A549 (cell line): ENCODE results near the gene UBAP2. TPM values are rescaled to one million over a fixed set of nuclear protein-coding genes. Genes with fewer than 3 reads are reported as not detected.

Experiments used
- ATAC-seq, 2 experiments: fragments of 200-7000 bp in 1 of 2; fragments of >200 bp in 1 of 2; cut with Nextera tagmentation in 1 of 2; cut with Tn5 transposase in 1 of 2; 3 replicates each; pipeline versions ENCODE4 v1.8.0 to v1.9.1; 2018 to 2020; ENCODE audit warnings: mild to moderate bottlenecking in 1 of 2, moderate library complexity in 1 of 2
- CTCF ChIA-PET: fragments of 300-600 bp; sonication (Branson Sonifier 250); formaldehyde crosslinking; extraction: SDS; loops from one replicate; lab custom pipeline; 2021; ENCODE audit warnings: antibody characterized with exemption, inconsistent platforms; lab: Yijun Ruan, JAX
- POLR2A ChIA-PET: fragments of 350-600 bp; formaldehyde crosslinking; extraction: SDS; loops from one replicate; lab custom pipeline; 2021; ENCODE audit warnings: antibody characterized with exemption, inconsistent platforms; lab: Yijun Ruan, JAX
- DNase-seq, 2 experiments: peaks; one replicate each; pipeline versions ENCODE4 v3.0.0 to v3.0.0-alpha.2; 2011 to 2016; ENCODE audit warnings: low read depth in 1 of 2, low spot score in 1 of 2
- FAIRE-seq: peaks from 2 replicates; lab custom pipeline; 2011; peaks lifted over from hg19 to GRCh38; lab: Jason Lieb, UNC
- H3K27ac ChIP-seq, 2 experiments: fragments of >200 bp; sonication (Bioruptor Twin); formaldehyde crosslinking; 3 replicates each; pipeline ENCODE4 v1.5.1; 2016 to 2017
- H3K4me1 ChIP-seq: fragments of >200 bp; sonication (Bioruptor Twin); formaldehyde crosslinking; 3 replicates; pipeline ENCODE4 v1.6.1; 2016
- H3K4me2 ChIP-seq: fragments of >200 bp; sonication (Bioruptor Twin); formaldehyde crosslinking; 3 replicates; pipeline ENCODE4 v1.6.1; 2016
- H3K4me3 ChIP-seq: fragments of >200 bp; sonication (Bioruptor Twin); formaldehyde crosslinking; 3 replicates; pipeline ENCODE4 v1.5.1; 2016
- H3K9me3 ChIP-seq: fragments of >200 bp; sonication (Bioruptor Twin); formaldehyde crosslinking; 3 replicates; pipeline ENCODE4 v1.6.1; 2016
- CEBPB ChIP-seq, 2 experiments: fragments of >200 bp in 1 of 2; sonication (Bioruptor Twin) in 1 of 2; formaldehyde crosslinking in 1 of 2; IDR thresholded peaks; 2 replicates each; pipeline ENCODE4 v1.6.1; 2012 to 2016
- CHD4 ChIP-seq: fragments of 200-600 bp; sonication (generic); IDR thresholded peaks from 2 replicates; pipeline ENCODE4 v1.6.1; 2016; ENCODE audit warnings: antibody characterized with exemption, mild to moderate bottlenecking, borderline replicate concordance
- CTCF ChIP-seq: fragments of >200 bp; sonication (Bioruptor Twin); formaldehyde crosslinking; IDR thresholded peaks from 3 replicates; pipeline ENCODE4 v1.5.1; 2016
- EHF ChIP-seq: fragments of 250-450 bp; sonication (Bioruptor Pico); IDR thresholded peaks from 2 replicates; pipeline ENCODE4 v1.5.0; 2020; ENCODE audit warnings: mild to moderate bottlenecking
- EHMT2 ChIP-seq: fragments of 200-600 bp; sonication (generic); IDR thresholded peaks from 2 replicates; pipeline ENCODE4 v1.6.1; 2016; ENCODE audit warnings: antibody characterized with exemption, low read depth, mild to moderate bottlenecking, moderate library complexity
- GATA3 ChIP-seq: IDR thresholded peaks from 2 replicates; pipeline ENCODE4 v1.6.1; 2012; ENCODE audit warnings: borderline replicate concordance
- HOXB13 ChIP-seq: fragments of 250-450 bp; sonication (Bioruptor Pico); IDR thresholded peaks from 2 replicates; pipeline ENCODE4 v1.5.0; 2020; ENCODE audit warnings: low read depth, mild to moderate bottlenecking, moderate library complexity
- HOXB5 ChIP-seq: fragments of 250-450 bp; sonication (Bioruptor Pico); IDR thresholded peaks from 2 replicates; pipeline ENCODE4 v1.5.0; 2020; ENCODE audit warnings: mild to moderate bottlenecking, moderate library complexity
- KDM1A ChIP-seq: fragments of 200-600 bp; sonication (generic); IDR thresholded peaks from 2 replicates; pipeline ENCODE4 v1.6.1; 2016; ENCODE audit warnings: low read depth, mild to moderate bottlenecking
- NPAS2 ChIP-seq: fragments of 250-450 bp; sonication (Bioruptor Pico); IDR thresholded peaks from 2 replicates; pipeline ENCODE4 v1.8.0; 2022; ENCODE audit warnings: mild to moderate bottlenecking, moderate library complexity, borderline replicate concordance
- RAD21 ChIP-seq, 2 experiments: fragments of >200 bp in 1 of 2; sonication (Bioruptor Twin) in 1 of 2; formaldehyde crosslinking in 1 of 2; IDR thresholded peaks in 1 of 2; conservative IDR thresholded peaks in 1 of 2; 2 replicates in 1 of 2; 3 replicates in 1 of 2; pipeline ENCODE4 v1.6.1; 2012 to 2018; ENCODE audit warnings: inconsistent platforms in 1 of 2
- RARB ChIP-seq: fragments of 250-450 bp; sonication (Bioruptor Pico); IDR thresholded peaks from 2 replicates; pipeline ENCODE4 v1.8.0; 2021; ENCODE audit warnings: mild to moderate bottlenecking, moderate library complexity
- RCOR1 ChIP-seq: fragments of 150-350 bp; IDR thresholded peaks from 2 replicates; pipeline ENCODE4 v1.6.1; 2014; ENCODE audit warnings: antibody characterized with exemption, low read length, low read depth
- RFX5 ChIP-seq: fragments of 450-650 bp; IDR thresholded peaks from 2 replicates; pipeline ENCODE4 v1.7.1; 2014; ENCODE audit warnings: antibody characterized with exemption, mild to moderate bottlenecking, moderate library complexity
- RNF2 ChIP-seq: fragments of 200-600 bp; sonication (generic); IDR thresholded peaks from 2 replicates; pipeline ENCODE4 v1.6.1; 2016; ENCODE audit warnings: low read depth, mild to moderate bottlenecking, antibody characterized with exemption, moderate library complexity, borderline replicate concordance
- SREBF2 ChIP-seq: fragments of 450-650 bp; IDR thresholded peaks from 2 replicates; pipeline ENCODE4 v1.6.1; 2014; ENCODE audit warnings: mild to moderate bottlenecking, moderate library complexity
- TFCP2L1 ChIP-seq: fragments of 250-450 bp; sonication (Bioruptor Pico); IDR thresholded peaks from 2 replicates; pipeline ENCODE4 v1.5.0; 2021; ENCODE audit warnings: mild to moderate bottlenecking
- TP53 ChIP-seq: fragments of 250-450 bp; sonication (Bioruptor Pico); IDR thresholded peaks from 2 replicates; pipeline ENCODE4 v1.5.0; 2021; ENCODE audit warnings: mild to moderate bottlenecking, moderate library complexity
- ZC3H11A ChIP-seq: fragments of 450-650 bp; IDR thresholded peaks from 2 replicates; pipeline ENCODE4 v1.6.1; 2014; ENCODE audit warnings: antibody characterized with exemption, mild to moderate bottlenecking
- WGBS: methylation state at CpG from one replicate; pipeline ENCODE4 v1.1.6; 2017; ENCODE audit errors: missing lambda C conversion rate; 5-methylcytosine and 5-hydroxymethylcytosine counted together
- polyA plus RNA-seq, 4 experiments: library from polyadenylated mRNA; depleted of rRNA in 3 of 4; stranded (reverse); fragments of >200 nt; fragmentation: RNase III in 1 of 4; extraction: RNeasy Plus Mini Kit Qiagen cat#74134 plus additional on column Dnase treatment in 1 of 4; gene quantifications; 2 replicates in 3 of 4; 3 replicates in 1 of 4; pipeline ENCODE4 v1.2.3, GENCODE V29; 2011 to 2017
- TF ChIP-seq, protein P1 (sequence below): IDR thresholded peaks from 2 replicates; pipeline ENCODE4 v1.6.1; 2012
- TF ChIP-seq, protein P2 (sequence below): fragments of 200-600 bp; sonication (generic); IDR thresholded peaks from 2 replicates; pipeline ENCODE4 v1.6.1; 2016; ENCODE audit warnings: antibody characterized with exemption, mild to moderate bottlenecking, moderate library complexity
- TF ChIP-seq, protein P3 (sequence below): fragments of 450-650 bp; IDR thresholded peaks from 2 replicates; pipeline ENCODE4 v1.6.1; 2014; ENCODE audit warnings: antibody characterized with exemption

UBAP2 gene
- polyA plus RNA-seq, 2 of the 4 experiments (the other 2 are of a cell fraction): 25.0 to 29.5 TPM

- peak; percentile 34 to 56; a peak in 4 of 6 replicates for ATAC-seq
- no peak for TF ChIP-seq CTCF
- TF ChIP-seq, protein P1, sequence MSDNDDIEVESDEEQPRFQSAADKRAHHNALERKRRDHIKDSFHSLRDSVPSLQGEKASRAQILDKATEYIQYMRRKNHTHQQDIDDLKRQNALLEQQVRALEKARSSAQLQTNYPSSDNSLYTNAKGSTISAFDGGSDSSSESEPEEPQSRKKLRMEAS: no peak
- TF ChIP-seq EHF (CRISPR knock-in tag): no peak
- no peak overlapping the region for H3K4me3 ChIP-seq
- H3K9me3 ChIP-seq: no peaks in the 10 kb centered on the region
- WGBS: 94% methylated on average over 3 of the region's 3 CpGs
- CTCF ChIA-PET: interaction anchor here (0.8 kb wide), 1 partner anchor 12 kb away, joined by 3 read pairs; no protein-coding TSS in a partner anchor
- H3K4me1 ChIP-seq: no peaks in the 10 kb centered on the region
- no peak overlapping the region for H3K27ac ChIP-seq
- POLR2A ChIA-PET: no interaction called here
- peak in 1 of 2 experiments; percentile 36 for DNase-seq
- H3K4me2 ChIP-seq: no peak overlapping the region
- FAIRE-seq: no peak
These were observed 140.6 kb downstream of the UBAP2 start for GRCh38 chr9:33908114-33908513.

DNA sequence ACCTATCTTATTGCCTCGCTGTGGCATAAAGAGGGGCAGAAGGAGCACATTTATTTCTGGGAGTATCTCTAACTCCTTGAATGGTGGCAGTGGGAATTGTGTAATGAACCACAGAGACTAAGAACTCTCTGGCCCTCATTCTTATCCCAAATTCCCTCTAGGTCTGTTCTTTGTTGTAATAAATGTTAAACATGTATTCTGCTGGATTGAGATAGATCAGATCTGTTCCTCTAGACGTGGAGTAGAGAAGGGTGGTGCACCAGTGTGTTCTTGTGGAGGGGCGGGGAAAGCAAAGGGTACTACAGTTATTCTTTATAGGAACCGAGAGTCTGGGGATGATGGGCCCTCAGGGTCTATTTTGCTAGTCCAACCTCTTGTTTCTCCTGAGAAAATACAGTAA lies 141.3 kb downstream of the UBAP2 start:
- no peak for DNase-seq
- no peak for TF ChIP-seq TP53 (CRISPR knock-in tag)
- no peak for TF ChIP-seq RARB (CRISPR knock-in tag)
- TF ChIP-seq NPAS2: no peak
- no peak for TF ChIP-seq GATA3
- TF ChIP-seq ZC3H11A: no peak
- no peak for TF ChIP-seq RAD21 (conservative IDR thresholded peaks at IDR 0.05 in 1 of 2, IDR thresholded peaks at IDR 0.05 in 1 of 2)
- TF ChIP-seq KDM1A: no peak
- TF ChIP-seq CEBPB (IDR thresholded peaks at IDR 0.05): no peak
- TF ChIP-seq CHD4: no peak
- TF ChIP-seq, protein P2, sequence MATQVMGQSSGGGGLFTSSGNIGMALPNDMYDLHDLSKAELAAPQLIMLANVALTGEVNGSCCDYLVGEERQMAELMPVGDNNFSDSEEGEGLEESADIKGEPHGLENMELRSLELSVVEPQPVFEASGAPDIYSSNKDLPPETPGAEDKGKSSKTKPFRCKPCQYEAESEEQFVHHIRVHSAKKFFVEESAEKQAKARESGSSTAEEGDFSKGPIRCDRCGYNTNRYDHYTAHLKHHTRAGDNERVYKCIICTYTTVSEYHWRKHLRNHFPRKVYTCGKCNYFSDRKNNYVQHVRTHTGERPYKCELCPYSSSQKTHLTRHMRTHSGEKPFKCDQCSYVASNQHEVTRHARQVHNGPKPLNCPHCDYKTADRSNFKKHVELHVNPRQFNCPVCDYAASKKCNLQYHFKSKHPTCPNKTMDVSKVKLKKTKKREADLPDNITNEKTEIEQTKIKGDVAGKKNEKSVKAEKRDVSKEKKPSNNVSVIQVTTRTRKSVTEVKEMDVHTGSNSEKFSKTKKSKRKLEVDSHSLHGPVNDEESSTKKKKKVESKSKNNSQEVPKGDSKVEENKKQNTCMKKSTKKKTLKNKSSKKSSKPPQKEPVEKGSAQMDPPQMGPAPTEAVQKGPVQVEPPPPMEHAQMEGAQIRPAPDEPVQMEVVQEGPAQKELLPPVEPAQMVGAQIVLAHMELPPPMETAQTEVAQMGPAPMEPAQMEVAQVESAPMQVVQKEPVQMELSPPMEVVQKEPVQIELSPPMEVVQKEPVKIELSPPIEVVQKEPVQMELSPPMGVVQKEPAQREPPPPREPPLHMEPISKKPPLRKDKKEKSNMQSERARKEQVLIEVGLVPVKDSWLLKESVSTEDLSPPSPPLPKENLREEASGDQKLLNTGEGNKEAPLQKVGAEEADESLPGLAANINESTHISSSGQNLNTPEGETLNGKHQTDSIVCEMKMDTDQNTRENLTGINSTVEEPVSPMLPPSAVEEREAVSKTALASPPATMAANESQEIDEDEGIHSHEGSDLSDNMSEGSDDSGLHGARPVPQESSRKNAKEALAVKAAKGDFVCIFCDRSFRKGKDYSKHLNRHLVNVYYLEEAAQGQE: no peak
- no peak for TF ChIP-seq RNF2
- Histone ChIP-seq H3K27ac (no peak overlapping the region), H3K4me2 (no peak overlapping the region), H3K4me1 (no peaks in the 10 kb centered on the region), H3K4me3 (no peak overlapping the region), H3K9me3 (no peaks in the 10 kb centered on the region)
- ChIA-PET POLR2A (no interaction called here), CTCF (interaction anchor here (0.8 to 2.3 kb wide), 3 partner anchors 13 to 17 kb away, joined by 3 to 9 read pairs (median 3); no protein-coding TSS in a partner anchor)
- no peak for ATAC-seq
- 92% methylated on average over 4 of the region's 4 CpGs for WGBS
- FAIRE-seq: no peak

DNA sequence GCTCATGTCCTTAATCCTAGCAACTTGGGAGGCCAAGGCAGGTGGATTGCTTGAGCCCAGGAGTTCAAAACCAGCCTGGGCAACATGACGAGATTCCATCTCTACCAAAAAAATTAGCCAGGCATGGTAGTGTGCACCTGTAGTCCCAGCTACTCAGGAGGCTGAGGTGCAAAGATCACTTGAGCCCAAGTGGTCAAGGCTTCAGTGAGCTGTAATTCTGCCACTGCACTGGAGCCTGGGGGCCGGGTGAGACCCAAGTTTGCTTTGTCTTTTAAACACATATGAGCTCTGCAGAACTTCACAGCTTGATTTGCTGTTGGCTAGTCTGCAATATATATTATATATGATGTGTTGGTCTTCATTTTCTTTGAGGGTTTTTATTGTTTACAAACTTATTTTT lies 141.9 kb downstream of the UBAP2 start:
- Histone ChIP-seq H3K9me3 (no peaks in the 10 kb centered on the region), H3K4me2 (no peak overlapping the region), H3K4me3 (no peak overlapping the region), H3K27ac (no peak overlapping the region), H3K4me1 (no peaks in the 10 kb centered on the region)
- no peak for ATAC-seq
- 93% methylated on average over 2 of the region's 2 CpGs for WGBS
- no peak for TF ChIP-seq GATA3
- TF ChIP-seq HOXB5 (CRISPR knock-in tag): no peak
- no peak for TF ChIP-seq EHMT2
- TF ChIP-seq, protein P3, sequence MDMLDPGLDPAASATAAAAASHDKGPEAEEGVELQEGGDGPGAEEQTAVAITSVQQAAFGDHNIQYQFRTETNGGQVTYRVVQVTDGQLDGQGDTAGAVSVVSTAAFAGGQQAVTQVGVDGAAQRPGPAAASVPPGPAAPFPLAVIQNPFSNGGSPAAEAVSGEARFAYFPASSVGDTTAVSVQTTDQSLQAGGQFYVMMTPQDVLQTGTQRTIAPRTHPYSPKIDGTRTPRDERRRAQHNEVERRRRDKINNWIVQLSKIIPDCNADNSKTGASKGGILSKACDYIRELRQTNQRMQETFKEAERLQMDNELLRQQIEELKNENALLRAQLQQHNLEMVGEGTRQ: no peak
- TF ChIP-seq ZC3H11A: no peak
- TF ChIP-seq RCOR1: no peak
- no peak for TF ChIP-seq SREBF2
- no peak for TF ChIP-seq HOXB13 (CRISPR knock-in tag)
- TF ChIP-seq TFCP2L1: no peak
- no peak for TF ChIP-seq RFX5
- no peak for DNase-seq
- FAIRE-seq: no peak
- POLR2A ChIA-PET: no interaction called here
- CTCF ChIA-PET: interaction anchor here (1.3 to 2.3 kb wide), 3 partner anchors 12 to 18 kb away, joined by 3 to 9 read pairs (median 3); no protein-coding TSS in a partner anchor
